GM12891 (cell line): ENCODE data around the gene ATAD2B.

Experiments
- DNase-seq: peaks from one replicate; pipeline ENCODE4 v3.0.0; 2011; ENCODE audit warnings: low spot score; ENCODE audit not compliant: insufficient read length
- FAIRE-seq: peaks from 2 replicates; lab custom pipeline; 2011; peaks lifted over from hg19 to GRCh38; lab: Jason Lieb, UNC
- PAX5 ChIP-seq: IDR thresholded peaks from 2 replicates; pipeline ENCODE4 v1.6.1; 2011; ENCODE audit warnings: low read length, moderate library complexity, mild to moderate bottlenecking; ENCODE audit not compliant: insufficient read depth, severe bottlenecking
- POLR2A ChIP-seq: IDR thresholded peaks from 2 replicates; pipeline ENCODE4 v1.6.1; 2011; ENCODE audit warnings: low read depth, low read length, control low read depth
- POLR2AphosphoS5 ChIP-seq: IDR thresholded peaks from 2 replicates; pipeline ENCODE4 v1.6.1; 2011; ENCODE audit warnings: low read depth, low read length, control low read depth
- POU2F2 ChIP-seq: IDR thresholded peaks from 2 replicates; pipeline ENCODE4 v1.6.1; 2011; ENCODE audit warnings: low read depth, mild to moderate bottlenecking, control low read depth, low read length, moderate library complexity
- SPI1 ChIP-seq: IDR thresholded peaks from 2 replicates; pipeline ENCODE4 v1.6.1; 2011; ENCODE audit warnings: low read depth, low read length, control low read depth
- TAF1 ChIP-seq: IDR thresholded peaks from 2 replicates; pipeline ENCODE4 v1.6.1; 2011; ENCODE audit warnings: low read depth, low read length, control low read depth

The ATAD2B gene

DNA sequence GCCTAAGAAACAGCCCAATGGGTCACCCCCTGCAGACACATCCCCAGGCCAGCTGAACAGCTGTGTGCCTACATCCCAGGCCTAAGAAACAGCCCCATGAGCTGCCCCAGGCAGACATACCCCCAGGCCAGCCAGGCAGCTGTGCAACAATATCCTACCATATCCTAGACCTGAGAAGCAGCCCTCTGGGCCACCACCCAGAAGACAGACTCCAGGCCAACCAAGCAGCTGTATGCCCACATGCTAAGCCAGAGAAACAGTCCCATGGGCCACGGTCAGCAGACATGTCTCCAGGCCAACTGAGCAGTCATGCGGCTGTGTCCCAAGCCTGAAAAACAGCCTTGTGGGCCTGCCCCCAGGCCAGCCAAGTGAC is 205.5 kb downstream of the ATAD2B start:
- no peak for TF ChIP-seq POLR2A
- DNase-seq = no peak
- no peak for FAIRE-seq

DNA sequence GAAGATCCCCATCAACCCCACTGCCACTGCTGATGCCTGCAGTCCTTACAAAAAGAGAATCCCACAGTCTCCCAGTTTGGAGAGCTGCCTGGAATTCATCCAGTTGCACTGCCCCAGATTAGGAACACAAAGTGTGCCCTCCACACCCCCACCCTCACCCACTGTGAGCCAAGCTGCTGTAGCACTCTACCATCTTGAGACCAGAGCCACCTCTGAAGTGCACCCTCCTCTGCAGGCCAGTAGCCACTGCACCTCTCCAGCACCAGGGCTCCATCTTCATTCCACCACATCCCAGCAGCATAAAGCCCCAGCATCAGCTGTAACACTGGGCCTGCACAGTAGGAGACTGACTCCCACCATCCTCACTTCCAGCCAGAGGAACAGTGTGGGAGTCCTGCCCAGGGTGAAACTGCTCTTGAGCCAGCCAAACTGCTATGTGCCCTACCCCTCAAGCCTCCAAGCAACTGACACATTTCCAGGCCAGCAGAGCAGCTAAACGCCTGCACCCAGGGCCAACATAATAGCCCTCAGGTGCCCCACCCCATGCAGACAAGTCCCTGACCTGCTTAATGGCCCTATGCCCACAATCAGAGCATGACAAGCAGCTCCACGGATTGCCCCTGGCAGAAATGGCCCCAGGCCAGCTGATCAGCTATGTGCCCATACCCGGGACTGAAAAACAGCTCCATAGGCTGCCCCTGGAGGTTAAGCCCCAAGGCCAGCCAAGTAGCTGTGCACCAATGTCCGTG is 206.0 kb downstream of the ATAD2B start:
- TF ChIP-seq POLR2AphosphoS5 (no peak), POLR2A (no peak), PAX5 (no peak)
- DNase-seq = no peak
- FAIRE-seq = no peak

DNA sequence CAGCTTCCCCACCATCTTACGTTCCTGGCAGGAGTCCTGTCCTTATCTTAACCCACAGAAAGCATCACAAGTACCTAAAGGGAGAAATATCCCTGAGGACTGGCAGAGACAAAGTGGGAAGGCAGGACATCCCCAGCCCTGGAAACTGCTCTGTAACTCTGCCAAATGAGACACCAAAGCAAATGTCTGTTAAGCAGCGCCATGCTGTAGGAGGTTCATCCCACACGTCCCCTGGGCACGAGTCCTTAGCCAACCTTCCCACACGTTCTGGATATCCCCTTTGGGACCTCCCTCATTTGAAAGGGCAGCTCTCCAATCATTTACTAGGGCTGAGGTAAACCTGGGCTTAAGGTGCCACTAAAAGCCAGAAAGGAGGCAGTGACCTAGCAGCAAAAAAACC is 207.2 kb downstream of the ATAD2B start:
- FAIRE-seq (no peak), DNase-seq (no peak)
- no peak for TF ChIP-seq TAF1
- no peak for TF ChIP-seq PAX5
- no peak for TF ChIP-seq POLR2A
- no peak for TF ChIP-seq POU2F2
- no peak for TF ChIP-seq POLR2AphosphoS5

DNA sequence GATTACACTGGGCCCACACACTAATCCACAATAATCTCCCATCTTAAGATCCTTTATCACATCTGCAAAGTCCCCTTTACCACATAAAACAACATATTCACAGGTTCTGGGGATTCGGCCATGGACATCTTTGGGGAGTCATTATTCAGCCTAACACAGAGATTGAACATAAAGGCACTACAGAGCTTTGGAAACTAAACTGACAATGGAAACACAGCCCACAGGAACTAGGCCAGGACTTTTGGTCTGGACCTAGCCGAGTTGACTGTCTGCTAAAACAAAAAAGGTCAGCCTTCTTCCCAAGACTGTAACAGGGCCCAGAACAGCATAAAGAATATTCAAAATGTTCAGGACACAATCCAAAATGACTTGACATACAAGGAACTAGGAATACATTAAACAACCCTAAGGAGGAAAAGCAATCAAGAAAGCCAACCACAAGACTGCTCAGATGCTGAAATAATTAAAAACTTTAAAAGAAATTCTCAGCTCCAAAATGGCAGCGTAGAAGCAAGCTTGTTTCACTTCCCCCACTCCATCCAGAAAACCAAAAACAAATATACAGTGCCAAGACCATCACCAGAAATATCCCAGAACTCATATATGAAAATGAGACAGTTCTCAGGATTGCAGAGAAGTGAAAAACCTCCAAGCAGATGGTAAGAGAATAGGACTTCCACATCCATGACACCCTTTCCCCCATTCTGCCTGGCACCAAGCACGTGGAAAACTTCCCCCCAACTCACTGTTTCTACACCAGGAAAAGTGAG is 207.8 kb downstream of the ATAD2B start:
- TF ChIP-seq POLR2AphosphoS5 (no peak), POLR2A (no peak), SPI1 (no peak), POU2F2 (no peak), PAX5 (no peak), TAF1 (no peak)
- DNase-seq (no peak), FAIRE-seq (no peak)

DNA sequence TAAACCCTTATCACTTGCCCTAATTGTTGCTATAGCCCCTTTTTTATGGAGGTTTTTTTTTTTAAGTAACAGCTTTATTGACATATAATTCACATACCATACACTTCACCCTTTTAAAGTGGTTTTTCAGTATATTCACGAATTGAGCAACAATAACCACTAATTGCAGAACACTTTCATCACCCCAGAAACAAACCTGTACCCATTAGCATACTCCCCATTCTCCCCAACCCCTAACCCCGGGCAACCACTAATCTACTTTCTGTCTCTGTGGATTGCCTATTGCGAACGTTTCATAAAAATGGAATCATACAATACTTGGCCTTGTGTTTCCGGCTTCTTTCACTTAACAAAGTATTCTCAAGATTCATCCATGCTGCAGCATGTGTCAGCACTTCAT is 213.6 kb downstream of the ATAD2B start:
- DNase-seq (no peak), FAIRE-seq (no peak)
- TF ChIP-seq POLR2AphosphoS5 (no peak), POLR2A (no peak), SPI1 (no peak)

DNA sequence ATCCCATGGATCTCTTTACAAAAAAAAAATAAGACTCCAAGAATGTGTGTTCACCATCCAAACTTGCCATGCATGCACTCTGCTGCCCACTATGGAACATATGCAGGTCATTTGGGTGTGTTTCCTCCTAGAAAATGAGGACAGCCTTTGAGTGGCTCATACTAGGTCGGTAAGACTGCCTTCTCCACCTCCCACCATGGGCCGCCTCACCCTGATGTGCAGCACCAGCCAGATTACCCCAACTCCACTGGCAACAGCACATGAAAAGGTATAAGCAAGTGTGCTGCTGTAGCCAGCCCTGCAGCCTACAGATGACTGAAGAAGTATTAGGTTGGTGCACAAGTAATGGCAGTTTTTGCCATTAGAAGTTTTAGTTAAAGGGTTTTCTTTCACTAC is 214.2 kb downstream of the ATAD2B start:
- DNase-seq (no peak), FAIRE-seq (no peak)
- TF ChIP-seq SPI1 (no peak), TAF1 (no peak), POU2F2 (no peak), POLR2AphosphoS5 (no peak), POLR2A (no peak), PAX5 (no peak)

DNA sequence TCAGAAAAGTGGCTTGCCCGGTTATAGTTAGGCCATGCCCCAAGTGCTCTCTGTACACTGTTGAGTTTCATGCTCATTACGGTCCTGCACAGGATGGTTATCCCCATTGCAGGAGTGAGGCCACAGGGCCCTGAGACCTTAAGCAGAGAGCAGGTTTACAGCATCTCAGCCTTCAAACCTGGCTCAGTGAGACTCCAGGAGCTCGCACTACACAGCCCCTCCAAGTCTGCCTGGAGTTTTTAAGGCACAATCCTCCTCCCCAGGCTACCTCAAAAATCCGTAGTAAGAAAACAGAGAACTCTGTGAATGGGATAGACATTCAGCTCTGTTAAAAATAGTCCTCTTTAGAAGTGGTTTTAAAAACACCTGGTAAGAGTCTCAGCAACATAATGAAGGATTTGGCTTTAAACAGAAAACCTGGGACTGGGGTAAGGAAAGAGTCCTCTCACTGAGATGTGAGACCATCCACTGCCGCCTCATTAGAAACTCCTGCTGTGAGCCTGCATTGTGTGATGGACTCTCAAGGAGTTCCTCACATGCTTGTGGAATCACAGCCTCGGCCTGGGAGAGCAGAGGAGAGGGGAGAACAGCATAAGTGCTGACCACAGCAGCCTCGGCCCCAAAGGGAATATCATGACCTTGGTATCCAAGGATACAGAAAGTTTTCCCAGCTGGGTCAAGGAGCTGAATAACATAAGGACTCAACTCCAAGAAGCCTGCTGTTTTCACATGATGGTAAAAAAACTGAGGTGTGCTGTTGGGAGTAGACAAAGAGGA is 214.8 kb downstream of the ATAD2B start:
- TF ChIP-seq TAF1 = no peak
- TF ChIP-seq SPI1 = no peak
- no peak for TF ChIP-seq POLR2A
- TF ChIP-seq PAX5 = no peak
- no peak for TF ChIP-seq POU2F2
- no peak for TF ChIP-seq POLR2AphosphoS5
- FAIRE-seq (no peak), DNase-seq (no peak)

DNA sequence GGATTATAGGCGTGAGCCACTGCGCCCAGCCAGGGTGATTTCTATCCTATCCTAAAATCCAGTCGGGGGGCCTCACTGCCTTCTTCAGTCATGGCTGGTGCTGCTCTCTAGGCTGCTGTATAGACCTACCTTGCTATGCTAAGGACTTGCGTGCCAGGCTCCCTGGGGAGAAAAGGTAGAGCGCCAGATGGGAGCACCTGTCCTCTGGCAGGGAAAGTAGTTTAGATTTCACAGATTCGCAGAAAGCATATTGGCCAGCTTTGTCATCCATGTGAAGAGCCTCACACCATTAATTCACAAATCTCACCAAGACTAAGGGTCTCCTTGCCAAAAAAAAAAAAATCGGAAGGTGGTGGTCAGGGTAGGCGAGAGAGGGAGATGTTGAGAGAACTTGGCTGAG is 217.6 kb downstream of the ATAD2B start:
- DNase-seq (no peak), FAIRE-seq (no peak)
- no peak for TF ChIP-seq SPI1

DNA sequence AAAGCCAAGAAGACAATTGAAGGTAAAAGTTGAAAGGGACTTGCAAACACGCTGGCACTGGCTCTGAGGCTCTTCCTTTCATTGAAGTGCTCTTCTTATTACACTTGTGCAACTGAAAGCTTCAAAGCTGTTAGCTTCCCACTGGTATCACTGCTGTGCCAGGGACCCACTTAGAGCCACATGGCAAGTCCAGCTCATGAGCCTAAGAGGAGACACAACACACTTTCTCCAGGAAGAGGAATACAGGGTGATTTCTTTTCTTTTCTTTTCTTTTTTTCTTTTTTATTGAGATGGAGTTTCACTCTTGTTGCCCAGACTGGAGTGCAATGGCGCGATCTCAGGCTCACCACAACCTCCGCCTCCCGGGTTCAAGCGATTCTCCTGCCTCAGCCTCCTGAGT is 218.2 kb downstream of the ATAD2B start:
- DNase-seq (no peak), FAIRE-seq (no peak)
- no peak for TF ChIP-seq SPI1
- no peak for TF ChIP-seq POU2F2
- TF ChIP-seq POLR2AphosphoS5 = no peak

DNA sequence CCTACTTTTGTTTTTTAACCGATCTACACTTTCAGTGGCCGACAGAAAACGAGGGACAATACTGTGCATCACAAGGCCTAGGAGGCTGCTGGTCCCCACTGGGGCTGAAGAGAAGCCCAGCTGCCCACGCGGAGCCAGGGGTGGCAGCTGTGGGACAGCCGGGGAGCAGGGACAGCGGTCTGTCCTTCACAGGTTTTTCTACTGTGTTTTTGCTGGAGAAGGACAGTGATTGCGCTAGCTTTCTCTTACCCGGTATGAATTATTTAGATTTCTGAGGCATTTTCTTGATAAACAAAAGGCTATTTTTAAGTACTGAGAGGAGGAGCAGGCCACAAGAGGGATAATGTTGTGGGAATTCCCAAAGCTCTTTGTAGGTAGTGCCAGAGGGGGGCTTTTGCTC is 219.8 kb downstream of the ATAD2B start:
- no peak for FAIRE-seq
- TF ChIP-seq POLR2A = no peak
- no peak for TF ChIP-seq PAX5
- no peak for TF ChIP-seq POLR2AphosphoS5
- no peak for TF ChIP-seq POU2F2
- TF ChIP-seq SPI1 = no peak
- TF ChIP-seq TAF1 = no peak
- no peak for DNase-seq
